NCI-H510A treated with DMSO at 0.1 percent for 48 hours (cell line): ENCODE results near the gene PLIN5.

Source experiments
- DNase-seq: peaks from one replicate; lab custom pipeline; 2025; lab: John Stamatoyannopoulos, UW

Gene PLIN5

GRCh38 chr19:4522291-4523002, 12.6 kb downstream of the PLIN5 start:
- no peak for DNase-seq

GRCh38 chr19:4521888-4522242, 13.2 kb downstream of the PLIN5 start:
- no peak for DNase-seq

- no peak for DNase-seq
Observed at GRCh38 chr19:4521170-4521887, 13.7 kb downstream of the PLIN5 start.

DNA sequence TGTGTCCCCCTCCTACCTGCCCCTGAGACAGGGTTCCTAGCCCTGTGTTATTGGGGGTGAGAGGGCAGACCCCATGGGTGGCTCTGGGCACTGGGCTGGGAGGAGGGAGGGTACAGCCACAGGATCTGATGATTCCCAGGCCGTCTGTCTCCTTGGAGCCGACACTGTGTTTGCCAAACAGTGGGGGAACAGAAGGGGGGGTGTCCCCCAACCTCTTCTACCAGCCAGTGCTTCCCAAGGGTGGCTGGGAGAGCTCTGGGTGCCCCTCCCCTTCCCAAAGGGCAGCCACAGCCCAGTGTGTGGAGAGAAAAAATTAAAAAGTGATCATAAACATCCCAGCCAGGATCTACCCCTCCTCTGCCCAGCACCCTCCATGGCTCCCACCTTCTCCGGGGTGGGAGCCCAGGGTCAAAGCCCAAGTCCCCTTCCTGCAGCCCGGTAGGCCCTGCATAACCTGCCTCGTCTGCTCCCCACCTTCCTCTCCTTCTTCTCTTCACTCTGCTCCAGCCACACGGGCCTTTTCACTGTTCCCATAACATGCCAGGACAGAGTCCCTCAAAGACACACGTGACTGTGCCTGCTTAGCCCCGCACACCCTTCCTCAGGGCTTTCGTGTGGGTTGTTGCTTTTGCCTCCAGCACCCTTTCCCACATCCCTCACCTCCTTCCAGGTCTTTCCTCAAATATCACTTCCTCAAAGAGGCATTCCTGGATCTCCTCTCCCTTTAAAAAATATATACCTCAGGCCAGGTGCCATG, 15.3 kb downstream of the PLIN5 start:
- no peak for DNase-seq

DNA sequence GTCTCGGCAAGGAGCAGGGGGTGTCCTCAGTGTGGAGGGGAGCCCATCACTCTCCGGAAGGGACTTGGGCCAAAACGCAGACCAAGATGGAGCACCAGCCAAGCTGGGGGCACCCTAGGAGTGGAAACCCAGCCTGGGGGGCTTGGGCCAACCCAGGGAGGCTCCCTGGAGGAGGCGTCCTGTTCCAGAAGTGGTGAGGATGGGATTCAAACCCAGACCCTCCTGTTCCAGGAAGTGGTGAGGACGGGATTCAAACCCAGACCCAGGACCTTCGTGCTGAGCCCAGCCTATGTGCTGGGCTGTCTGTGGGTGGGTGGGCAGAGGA, 15.9 kb downstream of the PLIN5 start:
- DNase-seq = no peak

DNA sequence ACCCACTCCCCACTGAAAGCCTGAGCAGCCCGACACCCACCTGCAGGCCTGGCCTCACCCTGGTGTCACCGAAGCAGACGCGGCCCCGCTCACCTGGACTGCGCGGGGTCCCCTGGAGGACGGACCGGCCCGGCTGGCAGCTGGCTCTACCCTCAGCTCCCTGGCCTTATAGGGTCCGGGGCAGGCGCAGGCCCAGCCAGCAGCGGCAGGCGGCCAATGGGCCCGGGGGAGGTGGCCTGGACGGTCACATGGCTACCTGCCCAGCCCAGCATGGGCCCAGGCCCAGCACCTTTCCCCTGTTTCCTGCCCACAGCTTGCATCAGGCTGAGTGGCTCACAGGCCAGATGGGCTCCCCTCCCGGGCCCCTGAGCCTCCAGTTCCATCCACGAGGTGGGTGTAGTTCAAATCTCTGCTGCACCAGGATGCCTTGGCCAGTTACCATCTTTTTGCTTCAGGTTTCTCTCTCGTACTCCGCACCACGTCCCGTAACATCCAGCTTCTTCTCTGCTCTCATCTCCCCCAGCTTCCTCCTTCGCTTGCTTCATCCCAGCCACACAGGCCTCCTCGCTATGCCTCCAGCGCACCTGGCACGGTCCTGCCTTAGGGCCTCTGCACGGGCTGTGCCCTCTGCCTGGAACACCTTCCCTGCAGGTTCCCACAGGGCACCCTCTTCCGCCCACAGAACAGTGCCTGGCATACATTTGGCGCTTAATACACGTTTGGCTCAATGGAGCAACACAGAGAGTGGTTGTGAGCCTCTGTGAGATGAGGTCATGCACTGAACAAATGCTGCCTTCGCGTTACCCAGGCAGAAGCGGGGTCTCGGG, 16.5 kb downstream of the PLIN5 start, which contains the start of gene PLIN4:
PLIN4 (minus strand) TSS at position 142 of the 827 bp plus-strand sequence. CDS start 214 bp downstream, outside the sequence.
- DNase-seq = no peak

DNA sequence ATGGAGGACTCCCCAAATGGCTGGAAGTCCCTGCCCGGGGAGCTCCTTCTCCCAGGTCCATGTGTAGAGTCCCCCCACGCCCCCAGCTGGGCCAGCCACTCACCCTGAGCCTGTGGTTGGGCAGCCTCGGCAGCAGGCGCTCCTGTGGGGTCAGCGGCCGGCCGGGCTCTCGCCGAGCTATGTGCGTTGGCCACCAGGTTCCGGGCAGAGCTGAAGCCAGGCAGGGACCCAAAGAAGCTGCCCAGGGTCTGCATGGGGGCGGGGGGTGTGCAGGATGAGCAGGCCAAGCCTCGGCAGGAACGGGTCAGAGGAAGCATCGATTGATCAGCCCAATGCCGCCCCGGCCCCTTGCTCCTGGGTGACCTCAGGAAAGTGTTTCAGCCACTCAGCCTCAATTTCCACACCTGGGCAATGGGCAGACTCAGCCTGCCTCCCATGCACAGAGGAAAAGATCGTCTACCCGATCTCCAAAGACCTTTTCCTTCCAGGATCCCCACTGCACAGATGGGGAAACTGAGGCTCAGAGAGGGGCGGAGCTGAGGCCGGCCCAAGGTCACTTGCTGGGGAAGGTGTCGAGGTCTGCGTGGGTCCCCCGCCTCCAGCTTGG, 17.5 kb downstream of the PLIN5 start:
- DNase-seq = no peak

DNA sequence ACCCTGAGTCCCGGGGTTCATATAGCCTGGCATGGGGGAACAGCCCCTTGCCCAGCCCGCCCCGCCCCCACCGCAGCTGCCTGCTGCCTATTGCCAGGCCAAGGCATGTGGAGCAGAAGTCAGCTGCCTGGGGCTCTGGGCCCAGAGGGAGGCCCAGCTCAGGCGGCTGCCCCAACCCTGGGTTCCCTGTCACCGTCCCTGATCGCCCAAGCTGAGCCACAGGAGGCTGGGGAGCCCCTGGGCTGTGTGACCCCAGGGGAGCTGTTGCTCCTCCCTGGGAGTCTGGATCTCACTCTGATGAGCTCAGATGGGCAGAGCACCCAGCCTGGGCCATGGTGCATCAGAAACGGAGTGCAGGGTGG, 18.1 kb downstream of the PLIN5 start:
- DNase-seq = no peak

- DNase-seq = no peak
Observed at GRCh38 chr19:4516199-4516938, 18.7 kb downstream of the PLIN5 start.

DNA sequence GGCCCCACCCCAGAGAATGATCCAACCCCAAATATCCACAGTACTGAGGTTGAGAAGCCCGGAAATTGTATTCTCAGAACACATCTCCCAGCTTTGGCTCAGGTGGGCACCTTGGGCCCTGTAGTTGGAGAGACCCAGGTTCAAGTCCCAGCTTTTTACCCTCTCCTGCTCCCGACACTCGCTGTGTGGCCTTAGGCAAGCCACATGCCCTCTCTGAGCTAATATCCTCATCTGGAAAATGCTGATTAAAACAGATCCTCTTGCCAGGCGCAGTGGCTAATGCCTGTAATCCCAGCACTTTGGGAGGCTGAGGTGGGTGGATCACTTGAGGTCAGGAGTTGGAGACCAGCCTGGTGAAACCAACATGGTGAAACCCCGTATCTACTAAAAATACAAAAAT, 19.3 kb downstream of the PLIN5 start:
- no peak for DNase-seq

- no peak for DNase-seq
Observed at GRCh38 chr19:4513248-4513647, 21.8 kb downstream of the PLIN5 start.

- DNase-seq = no peak
Observed at GRCh38 chr19:4512070-4512469, 23.0 kb downstream of the PLIN5 start.

- no peak for DNase-seq
Observed at GRCh38 chr19:4511300-4512054, 23.5 kb downstream of the PLIN5 start.

DNA sequence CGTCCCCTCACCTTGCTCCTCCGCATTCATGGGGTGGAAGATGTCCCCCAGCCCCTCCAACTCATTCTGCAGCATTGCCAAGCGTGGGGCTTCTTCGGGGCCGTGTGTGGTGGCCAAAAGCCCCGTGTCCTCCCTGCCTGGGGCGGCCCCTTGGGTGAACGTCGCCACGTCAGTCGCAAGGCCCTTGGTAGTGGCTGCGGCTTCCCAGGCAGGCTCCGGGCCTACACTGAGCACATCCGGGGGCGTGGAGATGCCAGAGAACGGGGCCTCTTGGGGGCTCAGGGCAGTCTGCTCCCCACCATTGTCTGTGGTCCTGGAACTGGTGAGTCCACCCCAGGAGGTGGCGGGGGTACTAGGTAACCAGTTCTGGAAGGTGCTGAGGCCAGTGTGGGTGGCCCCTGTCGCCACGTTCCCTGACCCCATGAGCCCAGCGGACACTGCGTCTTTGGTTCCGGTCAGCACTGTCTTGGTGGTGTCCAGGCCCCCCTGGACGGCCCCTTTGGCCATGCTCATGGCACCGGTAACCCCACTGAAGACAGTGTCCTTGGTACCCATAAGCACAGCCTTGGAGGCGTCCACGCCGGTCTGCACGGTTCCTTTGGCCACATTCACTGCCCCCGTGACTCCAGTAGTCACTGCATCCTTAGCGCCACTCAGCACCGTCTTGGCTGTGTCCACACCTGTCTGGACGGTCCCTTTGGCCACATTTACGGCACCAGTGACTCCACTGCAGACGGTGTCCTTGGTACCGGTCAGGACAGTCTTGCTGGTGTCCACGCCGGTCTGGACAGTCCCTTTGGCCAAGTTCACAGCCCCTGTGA, 24.4 kb downstream of the PLIN5 start:
- DNase-seq = no peak

GRCh38 chr19:4508698-4509097, 26.3 kb downstream of the PLIN5 start:
- DNase-seq = no peak

DNA sequence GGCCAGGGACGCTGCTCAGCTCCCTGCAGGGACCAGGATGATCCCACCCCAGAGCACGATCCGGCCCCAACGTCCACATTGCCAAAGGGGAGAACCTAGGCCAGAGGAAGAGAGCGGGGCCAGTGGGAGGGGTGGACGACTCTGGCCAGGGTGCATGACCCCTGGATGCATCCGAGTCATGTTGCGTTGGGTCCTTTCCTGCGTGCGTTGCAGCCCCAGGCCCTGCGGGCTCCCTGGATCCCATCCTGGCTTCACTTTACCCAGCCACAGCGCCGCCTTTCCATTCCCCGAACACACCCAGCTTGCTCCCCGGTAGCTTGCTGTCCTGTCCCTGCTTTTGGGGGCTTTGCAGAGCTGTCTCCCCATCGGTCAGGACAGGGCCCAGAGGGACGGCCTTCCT, 27.2 kb downstream of the PLIN5 start:
- DNase-seq = no peak

GRCh38 chr19:4507150-4507452, 27.9 kb downstream of the PLIN5 start:
- DNase-seq = no peak

- DNase-seq = no peak
Observed at GRCh38 chr19:4506449-4507149, 28.4 kb downstream of the PLIN5 start.
